ENCODE data around the gene LRRFIP2. TPM values are rescaled to one million over a fixed set of nuclear protein-coding genes. Genes with fewer than 3 reads are reported as not detected.
"Not testable (repeated sequence)": the region's sequence is repeated elsewhere in the genome, so short reads cannot be mapped to it uniquely, and the experiment has no call there.

The LRRFIP2 gene
- total RNA-seq, 1 donor from 2014 or later, result 104 TPM

DNA sequence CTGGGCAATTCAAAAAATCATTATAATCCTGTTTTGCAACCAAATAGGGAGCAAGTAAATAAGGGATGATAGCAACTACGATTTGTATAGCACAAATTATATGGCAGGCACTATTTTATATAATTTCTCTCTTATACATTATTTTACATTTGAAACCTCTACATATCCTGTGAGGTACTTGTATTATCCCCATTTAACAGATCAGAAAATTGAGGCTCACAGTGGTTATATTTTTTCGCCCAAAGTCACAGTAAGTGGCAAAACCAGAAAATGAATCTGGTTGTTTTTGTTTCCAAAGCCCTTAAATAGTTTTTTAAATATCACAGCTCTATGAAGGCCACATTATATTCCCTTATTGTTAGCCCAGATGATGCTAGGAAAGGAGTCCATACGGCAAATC is 106.8 kb downstream of the LRRFIP2 start:
- no peak for DNase-seq (ENCODE audit: low read depth)

DNA sequence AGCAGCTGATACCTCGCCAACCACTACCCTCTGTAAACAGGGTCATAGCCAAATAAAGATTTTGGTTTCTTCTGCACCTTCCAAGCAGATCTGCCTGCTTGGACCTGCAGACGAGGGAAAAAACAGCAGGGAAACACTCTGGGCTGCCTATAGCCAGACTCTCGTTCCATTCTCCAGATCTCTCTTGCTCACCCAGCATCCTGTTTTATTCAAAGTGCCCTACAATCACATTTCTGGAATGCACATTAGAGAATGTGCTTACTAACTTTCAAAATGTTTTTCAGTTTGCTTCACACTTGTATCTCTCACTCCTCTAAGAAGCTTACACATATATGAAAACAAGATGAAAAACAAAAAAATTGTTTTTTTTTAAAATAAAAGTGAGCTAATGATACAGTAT is 109.6 kb downstream of the LRRFIP2 start:
- no peak for DNase-seq (ENCODE audit: low read depth)

DNA sequence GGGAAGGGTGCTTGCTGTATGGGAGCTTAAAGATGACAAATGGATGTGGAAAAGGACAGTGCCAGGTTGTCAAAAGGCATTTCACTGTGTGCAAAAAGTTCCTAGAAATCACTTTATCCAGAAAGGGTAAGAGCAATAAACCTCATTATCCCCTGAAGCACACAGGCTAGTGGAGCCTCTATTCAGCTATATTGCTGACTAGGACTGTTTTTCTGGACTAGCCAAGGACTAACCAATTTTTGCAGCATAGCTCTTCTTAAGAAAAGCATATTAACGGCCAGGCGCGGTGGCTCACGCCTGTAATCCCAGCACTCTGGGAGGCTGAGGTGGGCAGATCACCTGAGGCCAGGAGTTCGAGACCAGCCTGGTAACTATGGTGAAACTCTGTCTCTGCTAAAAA is 116.3 kb downstream of the LRRFIP2 start:
- DNase-seq (ENCODE audit: low read depth), result no peak

DNA sequence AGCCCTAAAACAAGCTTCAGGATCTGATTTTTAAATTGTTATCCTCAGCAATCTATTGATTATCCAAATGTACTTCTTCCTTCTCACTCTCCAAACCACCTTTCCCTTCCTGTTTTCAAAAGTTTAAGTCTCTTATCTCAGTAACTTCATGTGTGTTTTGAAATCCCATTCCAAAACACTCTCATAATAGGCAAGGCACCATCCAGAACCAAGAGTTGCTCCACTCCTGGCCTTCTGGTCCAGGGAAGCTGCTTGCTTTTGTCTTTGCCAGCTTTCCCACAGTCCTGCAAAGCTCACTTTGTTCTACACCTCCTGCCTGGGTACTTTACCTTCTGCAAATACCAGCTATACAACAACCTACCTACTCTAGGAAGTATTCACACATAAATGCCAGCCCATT is 117.6 kb downstream of the LRRFIP2 start:
- no peak for DNase-seq (ENCODE audit: low read depth)

DNA sequence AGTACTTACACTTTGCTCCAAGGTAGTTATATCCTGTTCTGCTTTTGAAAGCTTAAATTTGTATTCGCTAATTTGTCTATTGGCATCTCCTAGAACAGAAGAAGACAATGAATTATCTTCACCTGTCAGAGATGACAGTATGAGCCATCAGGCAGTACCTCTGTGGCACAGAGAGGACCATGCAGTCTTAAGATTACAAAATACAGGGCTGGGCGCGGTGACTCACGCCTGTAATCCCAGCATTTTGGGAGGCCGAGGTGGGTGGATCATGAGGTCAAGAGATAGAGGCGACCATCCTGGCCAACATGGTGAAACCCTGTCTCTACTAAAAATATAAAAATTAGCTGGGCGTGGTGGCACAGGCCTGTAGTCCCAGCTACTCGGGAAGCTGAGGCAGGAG is 119.3 kb downstream of the LRRFIP2 start:
- not testable (repeated sequence) for DNase-seq (ENCODE audit: low read depth)

DNA sequence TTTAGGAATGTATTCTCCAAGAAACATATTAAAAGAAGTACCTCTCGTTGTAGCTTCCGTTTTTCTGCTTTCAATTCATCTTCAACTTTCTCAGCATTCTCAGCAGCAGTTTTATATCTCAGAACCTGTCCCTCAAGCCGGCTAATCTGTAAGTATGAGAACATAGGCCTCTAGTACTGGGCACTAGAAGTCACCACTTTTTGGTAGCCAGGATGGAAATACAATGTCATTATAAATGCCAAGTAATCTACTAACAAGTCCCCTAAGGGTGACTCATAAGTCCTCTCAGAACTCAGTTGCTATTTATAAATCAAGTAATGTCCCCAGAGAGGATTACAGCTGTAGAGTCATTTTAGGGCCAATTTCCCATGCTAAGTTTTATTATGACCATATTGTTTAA is 120.0 kb downstream of the LRRFIP2 start:
- DNase-seq (ENCODE audit: low read depth), result peak; percentile 58

DNA sequence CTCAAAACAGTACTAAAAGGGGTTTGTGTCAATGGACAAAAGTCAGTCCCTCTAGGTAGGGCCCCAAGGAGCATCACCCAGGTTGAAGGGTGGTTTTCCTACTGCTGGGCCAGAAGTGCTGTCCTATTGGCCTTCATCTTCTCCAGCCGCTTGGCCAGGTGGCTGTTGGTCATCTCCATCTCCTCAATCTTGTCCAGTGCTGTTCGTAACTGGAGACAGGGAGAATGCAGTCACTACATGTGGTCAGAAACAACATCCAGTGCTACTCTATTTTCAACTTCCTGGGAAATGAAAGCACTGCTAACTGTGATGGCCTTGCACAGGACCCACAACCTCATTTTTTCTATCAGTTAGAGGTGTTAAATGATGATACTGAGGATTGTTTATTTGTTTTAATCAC is 120.6 kb downstream of the LRRFIP2 start:
- DNase-seq (ENCODE audit: low read depth), result no peak

DNA sequence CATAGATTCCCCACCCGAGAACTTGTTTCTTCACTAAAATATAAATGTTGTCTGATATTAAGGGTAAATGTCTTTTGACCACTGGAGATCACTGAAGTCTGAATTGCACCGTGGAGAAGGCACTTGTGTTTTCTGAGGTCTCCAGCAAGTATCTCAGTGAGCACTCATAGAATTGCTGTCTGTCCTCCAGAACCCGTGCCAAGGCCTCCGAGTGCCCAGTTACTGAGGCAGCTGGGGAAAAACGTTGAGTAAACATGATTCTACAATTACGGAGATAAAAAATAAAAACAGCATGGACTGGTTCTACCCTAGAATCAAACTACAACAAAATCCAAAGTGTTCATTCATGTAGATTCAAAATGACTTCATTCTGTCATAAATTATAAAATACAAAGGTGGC is 121.0 kb downstream of the LRRFIP2 start:
- no peak for DNase-seq (ENCODE audit: low read depth)

DNA sequence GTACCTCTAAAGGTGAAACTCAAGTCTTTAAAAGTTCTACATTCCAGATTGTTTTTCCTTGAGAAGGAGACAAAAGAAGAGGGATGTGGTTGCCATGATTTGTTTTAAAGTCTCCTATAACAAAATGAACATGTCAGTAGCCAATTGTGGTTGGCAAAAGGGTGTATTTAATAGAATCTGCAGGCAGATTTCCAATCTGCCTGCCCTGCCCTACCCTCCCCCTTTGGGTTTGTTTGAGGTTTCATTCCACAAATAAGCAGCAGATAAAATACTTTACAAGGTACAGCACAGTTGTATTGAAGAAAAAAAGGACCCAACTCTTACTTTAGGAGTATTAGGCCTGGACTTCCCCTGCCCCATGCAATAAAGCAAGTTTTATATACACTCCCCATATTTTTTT is 121.5 kb downstream of the LRRFIP2 start:
- no peak for DNase-seq (ENCODE audit: low read depth)

DNA sequence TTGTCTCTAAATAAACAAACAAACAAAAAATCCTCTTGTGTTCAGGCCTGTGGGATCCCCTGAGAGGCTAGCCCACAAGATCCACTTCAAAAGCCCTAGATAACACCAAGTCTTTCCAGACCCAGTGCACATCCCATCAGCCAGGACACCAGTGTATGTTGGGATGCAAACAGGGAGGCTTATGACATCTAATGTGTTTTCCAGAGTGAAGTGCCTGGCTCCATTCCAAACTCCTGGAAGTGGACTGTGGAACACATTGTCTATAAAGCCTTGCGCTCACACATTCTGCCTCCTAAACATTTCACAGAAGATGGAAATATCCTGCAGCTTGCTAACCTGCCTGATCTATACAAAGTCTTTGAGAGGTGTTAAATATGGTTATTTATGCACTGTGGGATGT is 124.1 kb downstream of the LRRFIP2 start:
- no peak for DNase-seq (ENCODE audit: low read depth)

DNA sequence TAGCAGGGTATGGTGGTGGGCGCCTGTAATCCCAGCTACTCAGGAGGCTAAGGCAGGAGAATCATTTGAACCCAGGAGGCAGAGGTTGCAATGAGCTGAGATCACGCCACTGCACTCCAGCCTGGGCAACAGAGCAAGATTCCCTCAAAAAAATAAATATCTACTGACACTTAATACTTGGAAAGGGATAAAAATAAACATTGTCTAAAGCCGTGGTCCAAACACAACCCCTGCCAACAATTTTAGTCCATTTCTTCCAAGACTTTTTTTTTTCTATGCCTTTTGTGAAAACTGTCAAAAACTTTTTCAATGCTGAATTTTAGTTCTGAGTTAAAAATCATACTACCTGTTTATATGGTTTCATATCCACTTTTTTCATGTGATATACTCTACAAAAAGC is 131.7 kb downstream of the LRRFIP2 start:
- not testable (repeated sequence) for DNase-seq (ENCODE audit: low read depth)

DNA sequence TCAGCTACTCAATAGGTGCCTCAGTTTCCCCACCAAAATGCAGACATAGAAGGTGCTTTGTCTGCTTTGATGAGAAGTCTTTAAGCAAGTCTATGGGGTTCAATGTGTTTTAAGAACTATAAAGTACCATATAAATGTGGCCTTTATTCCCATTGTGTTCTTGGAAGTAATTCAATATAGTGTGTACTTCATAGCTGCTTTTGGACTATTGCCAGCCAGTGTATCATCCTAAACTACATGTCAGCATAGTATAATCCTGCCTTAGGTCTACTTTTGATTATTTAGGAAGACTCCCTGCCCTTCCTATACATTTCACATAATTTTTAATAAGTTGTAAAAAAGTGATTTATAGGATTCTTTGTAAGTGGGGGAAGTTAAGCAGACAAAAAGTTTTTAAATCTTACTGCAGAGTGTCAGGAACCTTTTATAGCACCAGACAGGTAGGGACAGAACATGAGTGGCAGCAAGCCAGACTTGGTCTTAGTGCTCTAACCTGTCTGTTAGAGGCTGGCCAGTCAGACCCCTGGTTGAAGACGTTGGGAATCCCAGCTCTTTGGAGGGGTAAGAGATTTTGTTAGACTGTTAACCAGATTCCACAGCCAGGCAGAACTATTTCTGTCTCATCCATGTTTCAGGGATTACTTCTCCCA is 132.7 kb downstream of the LRRFIP2 start:
- DNase-seq (ENCODE audit: low read depth), result no peak

DNA sequence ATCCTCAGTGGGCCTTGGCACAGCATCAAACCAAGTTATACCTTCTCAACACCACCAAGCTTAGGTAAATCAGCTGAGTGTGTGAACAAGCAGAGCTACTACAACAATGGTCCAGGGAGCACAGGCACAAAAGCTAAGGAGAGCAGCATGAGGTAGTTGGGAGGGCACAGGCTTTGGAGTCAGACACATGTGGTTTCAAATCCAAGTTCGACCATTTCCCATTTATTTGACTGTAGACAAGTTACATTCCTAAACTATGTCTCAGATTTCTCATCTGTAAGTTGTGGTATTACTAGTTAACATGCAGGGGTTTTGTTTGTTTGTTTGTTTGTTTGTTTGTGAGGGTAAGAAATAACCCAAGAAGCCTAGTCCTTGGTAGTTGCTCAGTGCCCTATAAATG is 134.2 kb downstream of the LRRFIP2 start:
- peak; percentile 22 for DNase-seq (ENCODE audit: low read depth)

DNA sequence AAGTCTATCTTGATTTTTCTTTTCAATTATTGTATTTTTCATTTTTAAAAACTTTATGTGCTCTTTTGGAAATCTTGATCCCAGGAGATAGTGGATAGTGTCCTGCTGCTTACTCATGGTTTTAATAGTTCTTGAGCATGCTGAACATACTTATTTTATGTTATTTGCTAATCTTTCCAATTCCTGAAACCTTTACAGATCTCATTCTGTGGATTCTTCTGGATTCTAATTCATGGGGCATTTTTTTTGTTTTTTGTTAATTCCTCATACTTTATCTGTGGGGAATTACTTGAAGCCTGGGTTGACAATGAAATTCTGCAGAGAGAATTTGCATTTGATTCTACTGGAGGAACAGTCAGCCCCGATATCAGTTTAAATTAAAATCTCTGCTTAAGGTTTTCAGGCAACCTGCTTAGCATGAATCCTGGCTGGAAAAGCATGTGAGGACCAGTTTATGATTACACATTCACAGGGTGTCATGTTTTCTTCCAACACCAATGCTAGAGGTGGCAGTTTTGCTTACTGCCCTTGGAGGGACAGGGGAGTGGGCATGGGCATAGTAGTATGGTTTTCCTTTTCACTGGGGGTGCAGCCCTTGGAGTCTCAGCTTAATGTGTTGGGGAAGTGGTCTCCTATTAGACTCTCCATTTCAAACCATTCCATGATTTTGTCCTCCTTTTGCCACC is 135.1 kb downstream of the LRRFIP2 start:
- no peak for DNase-seq (ENCODE audit: low read depth)

DNA sequence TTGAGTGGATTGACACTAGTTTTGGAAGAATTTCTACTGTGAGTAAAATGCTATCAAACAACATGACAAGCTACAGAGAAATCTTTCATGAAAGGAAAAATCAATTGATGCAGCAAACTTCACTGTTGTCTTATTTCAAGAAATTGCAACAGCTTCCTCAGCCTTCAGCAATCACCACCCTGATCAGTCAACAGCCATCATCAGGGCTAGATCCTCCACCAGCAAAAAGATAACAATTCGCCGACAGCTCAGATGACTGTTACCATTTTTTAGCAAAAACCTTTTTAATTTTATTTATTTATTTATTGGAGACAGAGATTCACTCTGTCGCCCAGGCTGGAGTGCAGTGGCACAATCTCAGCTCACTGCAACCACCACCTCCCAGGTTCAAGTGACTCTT is 137.0 kb downstream of the LRRFIP2 start:
- no peak for DNase-seq (ENCODE audit: low read depth)

DNA sequence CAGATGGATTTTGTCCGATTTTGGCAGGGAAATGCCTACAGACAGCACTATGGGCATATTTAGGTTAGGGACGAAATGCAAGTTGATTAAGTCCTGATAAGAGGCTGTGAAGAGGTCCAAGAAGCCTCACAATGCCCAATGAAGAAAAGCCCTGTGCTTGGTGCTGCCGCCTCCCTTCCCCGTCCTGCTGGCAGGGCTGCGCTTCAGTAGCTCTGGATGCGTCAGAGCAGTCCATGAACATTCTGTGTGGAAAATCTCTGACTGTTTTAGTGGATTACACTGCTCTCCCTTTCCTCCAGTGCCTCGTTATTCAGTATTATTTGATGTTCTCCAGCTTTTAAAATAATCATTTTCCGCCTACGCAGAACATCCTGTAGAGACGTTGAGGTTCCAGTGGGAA is 141.4 kb downstream of the LRRFIP2 start:
- DNase-seq (ENCODE audit: low read depth), result no peak

DNA sequence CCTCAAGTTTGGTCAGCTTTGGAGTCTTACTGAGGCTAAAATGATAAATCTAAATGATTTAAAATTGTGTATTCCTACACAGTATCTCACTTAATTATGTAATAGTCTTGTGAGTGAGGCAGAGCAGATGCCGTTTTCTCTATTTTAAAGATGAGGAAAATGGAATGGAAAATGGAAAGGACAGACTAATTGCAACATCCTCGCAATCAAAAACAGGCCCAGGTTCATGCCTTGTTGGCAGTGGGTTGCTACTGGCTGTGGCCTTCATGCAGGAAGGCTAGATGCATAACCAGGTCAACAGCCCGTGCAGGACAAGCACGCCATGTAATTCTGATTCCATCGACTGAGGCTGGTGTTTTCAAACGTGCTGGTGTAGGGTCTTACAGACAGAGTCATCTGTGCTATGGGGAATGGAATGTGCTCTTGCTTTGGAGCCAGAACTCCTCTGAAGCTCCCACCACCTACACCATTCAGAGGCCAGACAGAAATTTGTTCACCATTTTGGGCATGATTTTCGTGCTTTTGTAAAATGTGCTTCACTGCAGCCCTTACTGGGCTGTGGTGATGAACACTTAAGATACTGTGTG is 143.2 kb downstream of the LRRFIP2 start:
- DNase-seq (ENCODE audit: low read depth), result no peak

DNA sequence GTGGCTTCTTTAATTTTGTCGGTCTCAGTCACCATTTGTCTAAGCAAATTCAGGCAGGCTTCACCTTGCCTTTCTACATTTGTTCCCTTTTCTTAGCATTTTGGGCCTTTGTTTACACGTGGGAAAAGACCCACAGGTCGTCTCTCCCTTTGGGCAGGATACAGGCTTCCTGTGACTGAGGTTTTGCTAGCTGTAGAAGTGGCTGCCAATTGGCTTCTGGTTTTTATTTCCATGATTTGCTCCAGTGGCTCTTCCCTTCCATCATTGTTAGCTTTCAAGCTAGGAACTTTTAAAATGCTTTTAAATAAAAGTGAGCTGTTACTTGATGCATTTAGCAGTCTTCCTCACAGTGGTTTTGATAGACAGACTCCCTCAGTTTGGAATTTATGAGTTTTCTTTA is 143.8 kb downstream of the LRRFIP2 start:
- DNase-seq (ENCODE audit: low read depth), result no peak

DNA sequence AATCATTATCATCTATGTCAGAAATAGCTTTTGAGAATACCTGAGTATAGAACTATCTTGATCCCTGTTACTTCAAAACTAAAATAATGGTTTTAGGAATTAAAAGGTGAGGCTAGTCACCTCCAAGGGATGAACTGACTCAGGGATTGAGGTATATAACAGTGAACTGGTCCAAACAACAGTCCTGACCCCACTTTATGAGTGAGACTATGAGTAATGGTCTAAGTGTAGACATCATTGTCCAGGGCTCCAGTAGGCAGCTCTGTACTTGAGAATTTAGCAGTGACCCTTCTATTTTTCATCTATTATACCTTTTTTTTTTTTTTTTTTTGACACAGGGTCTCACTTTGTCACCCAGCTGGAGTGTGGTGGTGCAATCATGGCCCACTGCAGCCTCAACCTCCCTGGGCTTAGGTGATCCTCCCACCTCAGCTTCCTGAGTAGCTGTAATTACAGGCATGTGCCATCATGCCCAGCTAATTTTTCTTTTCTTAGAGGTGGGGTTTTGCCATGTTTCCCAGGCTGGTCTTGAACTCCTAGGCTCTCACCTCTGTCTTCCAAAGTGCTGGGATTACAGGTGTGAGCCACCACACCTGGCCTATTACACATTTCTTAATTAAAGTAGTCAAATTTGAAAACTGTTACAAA is 144.7 kb downstream of the LRRFIP2 start:
- DNase-seq (ENCODE audit: low read depth), result no peak

DNA sequence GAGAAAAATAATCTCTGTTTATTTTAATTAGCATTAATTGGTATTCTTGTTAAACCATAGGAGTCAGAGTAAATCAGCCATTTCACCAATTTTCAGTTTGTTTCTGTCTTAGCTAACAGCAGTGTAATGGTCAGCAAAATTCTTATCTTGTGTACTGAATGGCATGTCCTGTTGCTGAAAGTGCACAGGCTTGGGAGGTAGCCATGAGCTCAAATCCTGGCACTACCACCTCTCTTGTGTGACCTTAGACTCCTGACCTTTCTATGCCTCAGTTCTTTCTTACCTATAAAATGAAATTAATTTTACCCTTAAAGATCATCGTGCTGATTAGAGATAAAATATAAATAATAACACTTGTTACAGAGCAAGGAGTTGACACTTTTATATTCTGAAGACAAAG is 145.3 kb downstream of the LRRFIP2 start:
- DNase-seq (ENCODE audit: low read depth), result no peak

DNA sequence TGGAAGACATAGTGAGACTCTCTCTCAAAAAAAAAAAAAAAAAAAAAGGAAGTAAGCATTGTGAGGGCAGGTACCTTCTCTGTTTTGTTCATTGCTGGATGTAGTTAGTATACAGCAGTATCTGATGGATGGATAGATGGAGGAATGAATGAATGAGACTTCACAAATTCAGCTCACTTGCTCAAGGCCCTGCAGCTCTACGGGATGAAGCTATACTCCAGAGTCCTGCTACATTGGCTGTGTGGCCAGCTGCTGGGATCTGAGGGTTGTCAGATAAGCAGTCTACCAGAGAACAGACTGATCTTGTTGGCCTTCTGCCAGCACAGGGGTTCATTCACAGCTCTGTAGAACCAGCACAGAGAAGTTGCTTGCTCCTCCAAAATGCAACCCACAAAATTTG is 146.1 kb downstream of the LRRFIP2 start:
- DNase-seq (ENCODE audit: low read depth), result no peak

DNA sequence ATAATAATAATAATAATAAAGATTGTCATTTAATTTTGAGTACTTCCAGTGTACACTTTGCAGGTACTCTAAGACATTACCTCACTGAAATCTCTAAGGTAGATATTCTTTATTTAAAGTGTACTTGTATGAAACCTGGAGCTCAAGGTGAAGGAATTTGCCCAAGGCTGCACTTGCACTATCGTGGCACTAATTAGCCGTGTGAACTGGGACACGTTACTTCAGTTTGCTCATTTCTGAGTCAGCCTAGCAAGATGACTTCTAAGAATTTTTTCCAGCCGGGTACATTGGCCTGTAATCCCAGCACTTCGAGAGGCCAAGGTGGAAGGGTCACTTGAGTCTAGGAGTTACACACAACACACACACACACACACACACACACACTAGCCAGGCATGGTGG is 147.5 kb downstream of the LRRFIP2 start:
- DNase-seq (ENCODE audit: low read depth), result peak; percentile 67
